PFSK-1 (cell line): ENCODE data around the gene SH3D21.

Source experiments
- FOXP2 ChIP-seq: optimal IDR thresholded peaks from 2 replicates; pipeline ENCODE3; 2011; ENCODE audit warnings: borderline replicate concordance, control low read depth, inconsistent platforms; ENCODE audit not compliant: insufficient read depth; ENCODE audit errors: extremely low read length, extremely low read depth
- POLR2AphosphoS5 ChIP-seq: IDR thresholded peaks from 2 replicates; pipeline ENCODE4 v1.6.1; 2012; ENCODE audit warnings: low read depth, mild to moderate bottlenecking, control low read depth, low read length, moderate library complexity
- REST ChIP-seq, 2 experiments: IDR thresholded peaks; 2 replicates each; pipeline versions ENCODE4 v1.6.1 to v1.8.0; 2011 to 2012; ENCODE audit warnings: low read depth in 2 of 2, low read length in 2 of 2, control low read depth in 1 of 2, inconsistent platforms in 1 of 2, mild to moderate bottlenecking in 1 of 2, moderate library complexity in 1 of 2; ENCODE audit not compliant: insufficient read depth in 1 of 2
- SIN3A ChIP-seq: IDR thresholded peaks from 2 replicates; pipeline ENCODE4 v1.6.1; 2012; ENCODE audit warnings: mild to moderate bottlenecking, low read length, moderate library complexity, borderline replicate concordance; ENCODE audit not compliant: insufficient read depth
- TAF1 ChIP-seq: IDR thresholded peaks from 2 replicates; pipeline ENCODE4 v1.6.1; 2012; ENCODE audit warnings: low read length, control low read depth, borderline replicate concordance; ENCODE audit not compliant: insufficient read depth

DNA sequence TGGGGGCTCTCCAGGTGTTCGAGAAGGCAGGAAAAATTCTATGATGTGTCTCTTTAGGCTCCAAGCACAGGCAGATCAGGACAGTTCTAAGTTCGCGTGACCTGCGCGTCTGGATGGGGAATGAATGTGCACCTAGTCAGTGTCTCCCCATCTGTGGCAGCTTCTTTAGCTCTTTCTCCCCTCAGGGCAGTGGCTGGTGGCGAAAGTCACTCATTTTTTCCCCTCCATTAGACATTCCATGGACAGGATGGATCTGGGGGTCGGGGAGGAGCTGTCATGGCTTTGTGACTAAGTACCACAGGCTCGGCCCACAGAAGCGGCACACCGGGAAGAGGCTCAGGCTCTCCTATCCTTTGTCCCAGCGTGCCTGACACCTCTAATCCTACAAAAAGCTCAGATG is 48.3 kb downstream of the SH3D21 start:
- TF ChIP-seq FOXP2 (no peak), TAF1 (no peak), POLR2AphosphoS5 (no peak), REST (IDR thresholded peaks at IDR 0.05; ENCODE audit: insufficient read depth in 1 of 2, low read depth in 2 of 2, low read length in 2 of 2) (no peak), SIN3A (no peak)
